PC-3 (cell line): ENCODE data around the gene LGALS16. TPM values are rescaled to one million over a fixed set of nuclear protein-coding genes. Genes with fewer than 3 reads are reported as not detected.

Experiments used
- ATAC-seq: fragments of 200-7000 bp; cut with Tn5 transposase; 2 replicates; pipeline ENCODE4 v1.9.1; 2020; ENCODE audit warnings: mild to moderate bottlenecking, moderate library complexity
- BruUV-seq: library from RNA; stranded (reverse); fragments of 400-500 nt; replicated peaks from 2 replicates; lab custom pipeline; 2021; lab: Mats Ljungman, UMichigan
- CTCF ChIA-PET: fragments of 300-600 bp; sonication (Branson Sonifier 250); formaldehyde crosslinking; loops from one replicate; lab custom pipeline; 2022; ENCODE audit warnings: antibody characterized with exemption; lab: Charles Lee
- POLR2A ChIA-PET: fragments of 300-600 bp; sonication (Branson Sonifier 250); formaldehyde crosslinking; loops from one replicate; lab custom pipeline; 2022; ENCODE audit warnings: antibody characterized with exemption; ENCODE audit not compliant: unreplicated experiment; lab: Charles Lee
- DNase-seq: peaks from one replicate; pipeline ENCODE4 v3.0.0-alpha.2; 2015
- H2AFZ ChIP-seq: fragments of 300-600 bp; sonication (generic); 2 replicates; pipeline ENCODE4 v1.6.0; 2016; ENCODE audit warnings: antibody characterized with exemption, low read length
- H3F3A ChIP-seq: fragments of 300-600 bp; sonication (generic); one replicate; pipeline ENCODE4 v1.6.0; 2017; ENCODE audit warnings: antibody characterized with exemption, low read length, control low read depth, mild to moderate bottlenecking; ENCODE audit not compliant: unreplicated experiment
- H3K27ac ChIP-seq: fragments of 300-600 bp; sonication (generic); 2 replicates; pipeline ENCODE4 v1.5.1; 2016; ENCODE audit warnings: mild to moderate bottlenecking, low read length
- H3K27me3 ChIP-seq: fragments of 300-600 bp; sonication (generic); 2 replicates; pipeline ENCODE4 v1.6.1; 2016; ENCODE audit warnings: low read length, mixed read lengths
- H3K36me3 ChIP-seq: fragments of 300-600 bp; sonication (generic); 2 replicates; pipeline ENCODE4 v1.6.1; 2016; ENCODE audit warnings: low read depth, mixed run types, low read length, mixed read lengths
- H3K4me1 ChIP-seq: fragments of 300-600 bp; sonication (generic); 2 replicates; pipeline ENCODE4 v1.5.1; 2016; ENCODE audit warnings: low read length; ENCODE audit not compliant: insufficient read depth
- H3K4me2 ChIP-seq: fragments of 300-600 bp; sonication (generic); 2 replicates; pipeline ENCODE4 v1.6.0; 2016; ENCODE audit warnings: low read length
- H3K4me3 ChIP-seq: fragments of 300-600 bp; sonication (generic); 2 replicates; pipeline ENCODE4 v1.5.1; 2016; ENCODE audit warnings: mild to moderate bottlenecking, low read length, mixed read lengths
- H3K79me2 ChIP-seq: fragments of 300-600 bp; sonication (generic); 2 replicates; pipeline ENCODE4 v1.6.1; 2017; ENCODE audit warnings: low read length, mixed read lengths
- H3K9ac ChIP-seq: fragments of 300-600 bp; sonication (generic); 2 replicates; pipeline ENCODE4 v1.6.0; 2016; ENCODE audit warnings: mild to moderate bottlenecking, low read length
- H3K9me2 ChIP-seq: fragments of 300-600 bp; sonication (generic); replicated peaks from 2 replicates; pipeline ENCODE4 v1.6.1; 2016; ENCODE audit warnings: mixed run types, low read length, mixed read lengths
- H3K9me3 ChIP-seq: fragments of 300-600 bp; sonication (generic); 2 replicates; pipeline ENCODE4 v1.6.1; 2016; ENCODE audit warnings: low read length, mixed read lengths
- H4K20me1 ChIP-seq: fragments of 300-600 bp; sonication (generic); 2 replicates; pipeline ENCODE4 v1.6.1; 2016; ENCODE audit warnings: low read length, mixed read lengths
- CTCF ChIP-seq: fragments of 300-600 bp; sonication (generic); conservative IDR thresholded peaks from 2 replicates; pipeline ENCODE4 v1.5.1; 2017; ENCODE audit warnings: antibody characterized with exemption, low read depth, mild to moderate bottlenecking, low read length
- EZH2 ChIP-seq: fragments of 300-600 bp; sonication (generic); IDR thresholded peaks from one replicate; pipeline ENCODE4 v1.6.1; 2017; ENCODE audit warnings: antibody characterized with exemption, mild to moderate bottlenecking, low read length; ENCODE audit not compliant: unreplicated experiment
- EZH2phosphoT487 ChIP-seq: fragments of 300-600 bp; sonication (generic); IDR thresholded peaks from 2 replicates; pipeline ENCODE4 v1.6.1; 2018; ENCODE audit warnings: mild to moderate bottlenecking, antibody characterized with exemption, low read length, borderline replicate concordance
- intact Hi-C: fragments of 100-400 bp; cut with micrococcal nuclease; formaldehyde crosslinking; loops from 2 replicates; pipeline ENCODE4 v1.9.0; 2023
- total RNA-seq: library from RNA; depleted of rRNA; stranded (reverse); fragments of >200 nt; gene quantifications from 2 replicates; pipeline ENCODE4 v1.2.3, GENCODE V29; 2014

Gene LGALS16
- total RNA-seq, 1 experiment from 2014 or later, result not detected

DNA sequence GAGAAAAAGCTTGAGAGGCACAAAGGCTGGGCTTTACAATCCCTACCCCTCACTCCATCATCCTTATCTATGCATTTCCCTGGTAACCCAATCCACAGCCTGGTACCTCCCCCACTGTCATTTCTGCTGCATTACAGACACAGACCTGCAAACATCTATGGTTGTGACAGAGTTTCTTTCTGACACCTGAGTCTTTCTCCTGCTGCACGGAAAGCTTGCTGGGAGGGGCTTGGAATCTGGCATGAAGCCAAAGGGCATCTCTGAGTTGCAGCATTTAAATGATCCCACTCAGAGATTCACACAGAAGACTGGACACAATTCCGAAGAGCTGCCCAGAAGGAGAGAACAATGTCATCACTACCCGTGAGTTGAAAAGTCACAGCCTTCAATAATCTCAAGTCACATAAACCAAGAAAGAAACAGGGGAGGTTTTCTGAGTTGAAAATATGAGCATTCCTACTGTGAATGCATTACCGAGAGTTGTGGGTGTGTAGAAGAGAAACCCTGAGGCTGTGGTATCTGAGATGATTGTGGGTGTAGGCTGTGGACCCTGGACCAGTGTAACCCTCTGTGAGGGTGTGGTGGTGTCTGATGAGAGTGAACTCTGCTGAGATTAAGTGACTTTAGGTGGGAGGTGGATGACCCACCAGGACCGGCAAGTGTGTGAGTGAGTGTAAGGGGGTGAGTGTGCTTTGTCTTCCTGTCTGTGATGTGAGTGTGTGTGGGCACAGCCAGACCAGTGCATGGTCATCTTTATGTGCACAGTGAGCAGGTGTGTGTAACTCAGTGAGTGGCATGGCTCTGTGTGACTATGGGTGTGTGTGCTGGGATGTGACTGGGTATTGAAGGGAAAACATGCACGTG is 48.7 kb downstream of the LGALS16 start, which contains the start of gene LGALS14:
Gene LGALS14, plus strand, starts transcription at position 301 of the 864 bp plus-strand sequence. Its CDS starts 48 bp downstream, at position 349.
- Histone ChIP-seq H3K79me2 (no peaks in the 10 kb centered on the region), H3F3A (no peaks in the 10 kb centered on the region), H3K27ac (no peak within 1 kb of the TSS), H3K27me3 (peaks cover 24% of the 10 kb centered on the region), H3K4me2 (no peak within 1 kb of the TSS), H3K9me2 (no peaks in the 10 kb centered on the region), H3K36me3 (no peaks in the 10 kb centered on the region), H3K9ac (no peak within 1 kb of the TSS), H4K20me1 (no peaks in the 10 kb centered on the region), H3K9me3 (no peaks in the 10 kb centered on the region), H3K4me3 (no peak within 1 kb of the TSS), H2AFZ (no peak within 1 kb of the TSS), H3K4me1 (peaks cover 6% of the 10 kb centered on the region; the same call in 1 of the 2 replicates)
- CTCF ChIA-PET, result no interaction called here
- POLR2A ChIA-PET, result no interaction called here
- DNase-seq (no peak), ATAC-seq (no peak)
- BruUV-seq, result no TSS peak
- TF ChIP-seq EZH2phosphoT487 (no peak), EZH2 (no peak), CTCF (no peak)
- intact Hi-C loops, result no loop called here

DNA sequence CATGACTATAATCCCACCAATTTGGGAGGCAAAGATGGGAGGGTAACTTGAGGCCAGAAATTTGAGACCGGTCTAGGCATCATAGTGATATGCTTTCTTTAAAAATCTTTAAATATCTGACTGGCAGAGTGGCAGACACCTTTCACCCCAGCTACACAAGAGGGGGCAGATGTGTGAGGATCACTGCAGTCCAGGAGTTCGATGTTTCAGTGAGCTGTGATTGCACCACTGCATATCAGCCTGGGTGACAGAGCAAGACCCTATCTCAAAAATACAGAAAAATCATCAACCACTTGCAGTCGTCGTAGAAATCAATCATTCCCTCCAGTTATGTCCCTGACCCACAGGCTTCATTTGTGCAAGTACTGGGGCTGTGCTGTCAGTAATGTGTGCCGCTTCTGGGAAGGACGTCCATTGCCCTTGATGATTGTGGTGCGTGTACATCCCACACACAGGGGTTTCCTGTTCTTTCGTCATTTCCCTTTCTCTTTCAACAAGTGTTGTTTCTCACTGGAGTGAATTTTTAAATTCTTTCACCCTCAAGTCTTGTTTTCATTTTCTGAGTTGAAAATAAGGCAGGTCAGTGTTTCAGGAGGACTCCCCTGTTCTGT is 50.0 kb downstream of the LGALS16 start:
- Histone ChIP-seq H3K9ac (no peak overlapping the region), H3K27ac (no peak overlapping the region), H3K4me1 (peaks cover 11% of the 10 kb centered on the region; the same call in 1 of the 2 replicates), H3K36me3 (no peaks in the 10 kb centered on the region), H4K20me1 (no peaks in the 10 kb centered on the region), H3K79me2 (no peaks in the 10 kb centered on the region), H3K9me2 (no peaks in the 10 kb centered on the region), H2AFZ (no peak overlapping the region), H3K9me3 (no peaks in the 10 kb centered on the region), H3K4me3 (no peak overlapping the region), H3K4me2 (no peak overlapping the region), H3K27me3 (peaks cover 13% of the 10 kb centered on the region), H3F3A (no peaks in the 10 kb centered on the region)
- ATAC-seq, result no peak
- no TSS peak for BruUV-seq
- POLR2A ChIA-PET, result no interaction called here
- no peak for DNase-seq
- CTCF ChIA-PET, result no interaction called here
- TF ChIP-seq EZH2, result no peak
- no peak for TF ChIP-seq EZH2phosphoT487
- no peak for TF ChIP-seq CTCF
- intact Hi-C loops, result no loop called here
